ENCODE measurements around the gene NUTM2D. TPM values are rescaled to one million over a fixed set of nuclear protein-coding genes. Genes with fewer than 3 reads are reported as not detected.
"Not testable (repeated sequence)": the region's sequence is repeated elsewhere in the genome, so short reads cannot be mapped to it uniquely, and the experiment has no call there.

Gene NUTM2D, protein sequence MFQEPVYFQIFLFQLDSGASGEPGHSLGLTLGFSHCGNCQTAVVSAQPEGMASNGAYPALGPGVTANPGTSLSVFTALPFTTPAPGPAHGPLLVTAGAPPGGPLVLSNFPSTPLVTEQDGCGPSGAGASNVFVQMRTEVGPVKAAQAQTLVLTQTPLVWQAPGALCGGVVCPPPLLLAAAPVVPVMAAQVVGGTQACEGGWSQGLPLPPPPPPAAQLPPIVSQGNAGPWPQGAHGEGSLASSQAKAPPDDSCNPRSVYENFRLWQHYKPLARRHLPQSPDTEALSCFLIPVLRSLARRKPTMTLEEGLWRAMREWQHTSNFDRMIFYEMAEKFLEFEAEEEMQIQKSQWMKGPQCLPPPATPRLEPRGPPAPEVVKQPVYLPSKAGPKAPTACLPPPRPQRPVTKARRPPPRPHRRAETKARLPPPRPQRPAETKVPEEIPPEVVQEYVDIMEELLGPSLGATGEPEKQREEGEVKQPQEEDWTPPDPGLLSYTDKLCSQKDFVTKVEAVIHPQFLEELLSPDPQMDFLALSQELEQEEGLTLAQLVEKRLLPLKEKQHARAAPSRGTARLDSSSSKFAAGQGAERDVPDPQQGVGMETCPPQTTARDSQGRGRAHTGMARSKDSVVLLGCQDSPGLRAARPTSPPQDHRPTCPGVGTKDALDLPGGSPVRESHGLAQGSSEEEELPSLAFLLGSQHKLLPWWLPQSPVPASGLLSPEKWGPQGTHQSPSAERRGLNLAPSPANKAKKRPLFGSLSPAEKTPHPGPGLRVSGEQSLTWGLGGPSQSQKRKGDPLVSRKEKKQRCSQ
- total RNA-seq (2014; rRNA removed; shearing (Covaris generic)), result 0.29 and 0.32 TPM in 2 replicates
- polyA plus RNA-seq (2015; cell fraction: cytosol; rRNA removed), result 0.52 and 1.2 TPM in 2 replicates
- polyA plus RNA-seq (2015; cell fraction: nucleus; rRNA removed), result 0.10 and 0.47 TPM in 2 replicates

DNA sequence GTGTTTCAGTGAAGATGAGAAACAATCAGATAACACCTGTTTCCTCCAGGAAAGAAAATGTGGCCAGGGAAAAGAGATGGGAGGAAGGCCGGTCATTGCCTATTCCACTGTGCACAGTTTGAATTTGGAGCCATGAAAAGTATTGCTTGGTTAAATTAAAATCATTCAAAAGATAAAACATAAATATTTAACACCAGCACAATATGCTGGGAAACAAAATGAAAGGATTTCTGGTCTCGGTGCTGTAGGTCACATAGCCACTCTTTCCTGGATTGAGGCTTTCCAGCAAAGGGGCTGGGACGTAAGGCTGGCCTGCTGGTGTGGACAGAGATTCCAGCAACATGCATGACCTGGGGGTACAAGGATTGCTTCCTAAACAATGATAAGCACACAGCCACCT lies at the start of gene NUTM2D:
Gene NUTM2D (plus strand): TSS at position 301 of the 400 bp plus-strand sequence. CDS start 522 bp downstream, outside the sequence.
- DNase-seq (ENCODE audit: low read depth, low spot score); in situ Hi-C loops (cut with HindIII; ENCODE audit: low pct_unique_long_range_greater_than_20kb, low sequenced_read_pairs): not testable (repeated sequence)

DNA sequence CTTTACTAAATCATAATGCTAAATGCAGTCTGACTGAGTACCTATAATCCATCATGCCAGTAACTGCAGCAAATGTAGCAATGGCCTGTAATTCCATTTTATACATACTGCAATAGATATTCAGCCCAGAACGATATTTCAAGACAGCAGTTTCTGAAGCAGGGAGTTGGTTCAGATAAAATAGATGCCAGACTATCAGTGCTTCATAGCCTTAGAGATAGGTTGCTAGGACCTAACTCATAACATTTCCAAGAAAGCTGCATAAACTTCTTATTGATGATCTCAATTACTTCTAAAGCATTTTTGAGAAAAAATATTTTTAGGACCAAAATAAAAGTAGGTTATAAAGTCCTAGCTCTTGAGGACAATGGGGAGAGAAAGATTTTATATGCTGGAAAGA lies 48.8 kb upstream of the NUTM2D start:
- in situ Hi-C loops (cut with HindIII; ENCODE audit: low pct_unique_long_range_greater_than_20kb, low sequenced_read_pairs); DNase-seq (ENCODE audit: low read depth, low spot score): not testable (repeated sequence)

DNA sequence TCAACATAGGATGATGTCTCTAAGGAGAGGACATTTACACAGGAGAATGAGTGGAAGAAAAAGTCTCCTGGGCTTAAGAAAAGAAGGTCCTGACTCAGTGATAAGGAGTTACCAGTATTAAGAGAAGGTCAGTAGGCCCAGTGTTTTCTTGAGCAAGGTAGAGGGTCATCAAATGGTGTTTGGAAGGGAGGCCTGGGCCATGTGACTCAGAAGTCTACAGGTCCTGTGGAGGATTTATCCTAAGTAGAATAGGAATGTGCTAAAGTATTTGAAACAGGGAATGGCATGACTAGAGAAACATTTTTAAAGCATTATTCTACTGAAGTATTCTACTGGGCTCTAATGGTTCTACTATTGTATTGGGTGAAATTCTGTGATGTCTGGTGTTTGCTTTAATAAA lies 47.9 kb upstream of the NUTM2D start:
- DNase-seq (ENCODE audit: low read depth, low spot score); in situ Hi-C loops (cut with HindIII; ENCODE audit: low pct_unique_long_range_greater_than_20kb, low sequenced_read_pairs): not testable (repeated sequence)

DNA sequence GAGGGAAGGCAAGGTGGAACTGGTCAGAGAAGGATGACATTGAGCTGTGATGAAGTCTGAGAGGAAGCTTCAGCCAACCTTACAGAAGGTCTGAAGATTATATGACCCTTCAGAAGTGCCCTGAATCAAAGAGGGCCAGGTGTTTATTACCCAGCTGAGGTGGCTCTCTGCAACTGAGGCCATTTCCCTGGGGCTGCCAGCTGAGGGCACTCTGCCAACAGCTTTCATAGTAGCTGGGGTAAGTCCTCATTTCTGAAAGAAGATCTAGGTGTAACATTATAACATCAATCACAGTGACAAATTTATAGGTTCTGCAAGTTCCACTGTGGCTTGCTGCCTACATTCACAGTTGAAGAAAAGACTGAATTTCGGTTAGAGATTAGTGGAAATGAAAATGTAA lies 46.0 kb upstream of the NUTM2D start:
- DNase-seq (ENCODE audit: low read depth, low spot score); in situ Hi-C loops (cut with HindIII; ENCODE audit: low pct_unique_long_range_greater_than_20kb, low sequenced_read_pairs): not testable (repeated sequence)

DNA sequence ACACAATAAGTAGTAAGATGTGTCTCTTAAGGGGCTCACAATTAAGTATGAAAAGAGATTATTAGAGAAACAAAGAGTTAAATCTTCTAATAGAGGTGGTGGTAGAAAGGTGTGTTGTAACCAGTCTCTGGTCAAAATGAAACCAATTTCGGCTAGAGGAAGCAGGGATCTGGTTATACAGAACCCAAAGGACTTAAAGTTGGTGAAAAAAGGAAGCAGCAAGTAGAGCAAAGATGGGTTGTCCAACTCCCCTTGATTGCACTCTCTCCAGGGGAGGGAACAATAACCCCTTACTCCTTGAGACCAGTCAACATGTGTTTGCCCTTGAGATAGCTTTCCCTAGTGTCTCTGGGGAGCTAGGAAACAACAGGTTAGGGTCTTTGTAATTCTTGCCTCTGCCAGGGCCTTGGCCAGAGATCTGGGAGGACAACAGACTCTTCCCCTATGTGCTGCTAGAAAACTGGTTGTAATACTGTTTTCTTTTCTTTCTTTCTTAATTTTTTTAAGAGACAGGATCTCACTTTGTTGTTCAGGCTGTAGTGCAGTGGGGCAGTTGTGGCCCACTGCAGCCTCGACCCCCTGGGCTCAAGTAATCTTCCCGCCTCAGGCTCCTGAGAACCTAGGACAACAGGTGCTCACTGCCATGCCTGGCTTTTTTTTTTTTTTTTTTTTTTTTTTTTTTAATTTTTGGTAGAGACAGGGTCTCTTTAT lies 43.7 kb upstream of the NUTM2D start:
- in situ Hi-C loops (cut with HindIII; ENCODE audit: low pct_unique_long_range_greater_than_20kb, low sequenced_read_pairs); DNase-seq (ENCODE audit: low read depth, low spot score): not testable (repeated sequence)

DNA sequence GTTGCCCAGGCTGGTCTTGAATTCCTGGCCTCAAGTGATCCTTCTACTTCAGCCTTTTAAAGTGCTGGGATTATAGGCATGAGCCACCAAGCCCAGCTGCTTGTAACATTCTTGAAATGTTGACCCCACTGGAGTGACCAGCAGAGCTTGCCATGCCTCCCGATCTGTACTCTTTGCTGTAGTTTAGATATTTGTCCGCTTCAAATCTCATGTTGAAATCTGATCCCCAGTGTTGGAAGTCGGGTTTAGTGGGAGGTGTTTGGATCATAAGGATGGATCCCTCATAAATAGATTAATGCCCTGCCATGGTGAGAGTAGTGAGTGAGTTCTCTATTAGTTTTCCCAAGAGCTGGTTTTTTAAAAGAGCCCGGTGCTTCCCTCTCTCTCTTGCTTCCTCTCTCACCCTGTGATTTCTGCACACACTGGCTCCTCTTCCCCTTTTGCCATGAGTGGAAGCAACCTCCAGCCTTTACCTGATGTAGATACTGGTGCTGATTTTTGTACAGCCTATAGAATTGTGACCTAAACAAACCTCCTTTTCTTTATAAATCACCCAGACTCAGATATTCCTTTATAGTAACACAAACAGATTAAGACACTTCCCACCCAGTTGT lies 43.1 kb upstream of the NUTM2D start:
- DNase-seq (ENCODE audit: low read depth, low spot score); in situ Hi-C loops (cut with HindIII; ENCODE audit: low pct_unique_long_range_greater_than_20kb, low sequenced_read_pairs): not testable (repeated sequence)

DNA sequence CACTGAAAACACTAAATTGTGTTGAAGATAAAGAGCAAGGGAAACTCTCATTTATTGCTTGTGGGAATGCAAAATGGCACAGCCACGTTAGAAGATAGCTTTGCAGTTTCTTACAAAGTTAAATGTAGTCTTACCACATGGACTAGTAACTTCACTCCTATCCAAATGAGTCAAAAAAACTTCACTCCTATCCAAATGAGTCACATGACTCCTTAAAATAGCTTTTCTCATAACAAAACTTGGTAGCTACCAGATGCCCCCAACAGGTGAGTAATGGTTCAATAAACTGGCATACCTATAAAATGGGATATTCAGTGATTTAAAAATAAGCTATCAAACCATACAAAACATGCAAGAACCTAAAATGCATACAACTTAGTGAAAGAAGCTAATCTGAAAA lies 36.0 kb upstream of the NUTM2D start:
- in situ Hi-C loops (cut with HindIII; ENCODE audit: low pct_unique_long_range_greater_than_20kb, low sequenced_read_pairs); DNase-seq (ENCODE audit: low read depth, low spot score): not testable (repeated sequence)

DNA sequence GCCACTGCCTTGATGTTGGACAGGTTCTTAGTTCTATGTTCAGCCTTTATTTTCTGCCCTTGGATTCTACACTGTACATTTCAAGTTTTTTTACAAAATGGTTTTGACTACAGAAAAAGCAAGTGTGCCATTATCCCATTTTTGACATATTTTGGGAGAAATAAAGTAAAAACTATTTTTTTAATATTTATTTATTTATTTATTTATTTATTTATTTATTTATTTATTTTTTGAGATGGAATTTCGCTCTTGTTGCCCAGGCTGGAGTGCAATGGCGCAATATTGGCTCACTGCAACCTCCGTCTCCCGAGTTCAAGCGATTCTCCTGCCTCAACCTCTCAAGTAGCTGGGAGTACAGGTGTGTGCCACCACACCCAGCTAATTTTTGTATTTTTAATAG lies 33.0 kb upstream of the NUTM2D start:
- in situ Hi-C loops (cut with HindIII; ENCODE audit: low pct_unique_long_range_greater_than_20kb, low sequenced_read_pairs); DNase-seq (ENCODE audit: low read depth, low spot score): not testable (repeated sequence)

DNA sequence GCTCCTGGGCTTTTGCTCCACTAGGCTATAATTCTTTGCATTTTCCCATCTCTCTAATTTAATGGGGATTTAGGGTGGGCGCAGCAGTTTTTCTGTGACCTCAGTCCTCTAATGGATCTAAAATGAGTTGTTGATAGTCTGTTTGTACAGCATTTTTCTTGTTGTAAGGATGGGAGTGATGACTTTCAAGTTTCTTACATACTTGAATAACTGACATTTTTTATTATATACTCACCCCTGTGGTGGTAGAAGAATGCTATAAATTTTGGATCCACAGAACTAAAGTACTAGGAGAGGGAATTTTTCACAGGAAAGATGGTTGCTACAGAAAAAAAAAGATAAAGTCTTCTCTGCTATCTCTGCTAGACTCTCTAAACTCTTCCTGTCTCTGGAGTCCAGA lies 29.6 kb upstream of the NUTM2D start:
- DNase-seq (ENCODE audit: low read depth, low spot score), result not testable (repeated sequence)

DNA sequence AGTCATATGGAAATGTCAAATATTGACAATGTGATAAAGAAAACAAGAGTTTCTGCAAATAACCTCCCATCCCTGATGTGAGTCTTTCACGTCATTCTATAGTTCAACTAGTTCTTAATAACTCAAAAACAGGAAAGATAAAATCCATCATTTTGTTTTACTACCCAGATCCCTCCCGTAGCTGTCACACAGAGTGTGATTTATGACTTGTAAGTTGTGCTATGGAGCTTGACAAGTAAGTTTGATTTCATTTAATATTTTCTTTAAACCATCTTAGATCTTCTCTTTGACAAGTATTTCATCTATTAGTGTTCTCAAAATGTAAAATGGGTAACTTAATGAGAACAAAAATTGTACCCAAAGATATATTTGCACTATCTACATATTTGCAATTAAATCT lies 28.4 kb upstream of the NUTM2D start:
- DNase-seq (ENCODE audit: low read depth, low spot score); in situ Hi-C loops (cut with HindIII; ENCODE audit: low pct_unique_long_range_greater_than_20kb, low sequenced_read_pairs): not testable (repeated sequence)

More for the DNA sequence above, 29.6 kb upstream of the NUTM2D start:
- in situ Hi-C loops (cut with HindIII; ENCODE audit: low pct_unique_long_range_greater_than_20kb, low sequenced_read_pairs), result not testable (repeated sequence)

DNA sequence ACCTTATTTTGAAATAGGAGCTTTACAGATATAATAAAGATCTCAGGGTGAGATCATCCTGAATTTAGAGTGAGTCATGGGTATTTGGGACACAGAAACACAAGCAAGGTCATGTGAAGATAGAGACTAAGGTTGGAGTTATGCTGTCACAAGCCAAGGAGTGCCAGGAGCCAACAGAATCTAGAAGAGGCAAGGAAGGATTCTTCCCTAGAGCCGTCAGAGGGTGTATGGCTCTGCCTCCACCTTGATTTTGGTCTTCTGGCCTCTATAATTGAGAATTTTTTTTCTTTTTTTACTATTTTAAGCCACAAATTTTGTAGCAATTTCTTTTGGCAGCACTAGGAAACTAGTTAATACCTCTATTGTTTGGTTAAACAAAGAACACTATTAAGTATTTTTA lies 24.9 kb upstream of the NUTM2D start:
- peak; percentile 20 for DNase-seq (ENCODE audit: low read depth, low spot score)
- in situ Hi-C loops (cut with HindIII; ENCODE audit: low pct_unique_long_range_greater_than_20kb, low sequenced_read_pairs), result not testable (repeated sequence)

DNA sequence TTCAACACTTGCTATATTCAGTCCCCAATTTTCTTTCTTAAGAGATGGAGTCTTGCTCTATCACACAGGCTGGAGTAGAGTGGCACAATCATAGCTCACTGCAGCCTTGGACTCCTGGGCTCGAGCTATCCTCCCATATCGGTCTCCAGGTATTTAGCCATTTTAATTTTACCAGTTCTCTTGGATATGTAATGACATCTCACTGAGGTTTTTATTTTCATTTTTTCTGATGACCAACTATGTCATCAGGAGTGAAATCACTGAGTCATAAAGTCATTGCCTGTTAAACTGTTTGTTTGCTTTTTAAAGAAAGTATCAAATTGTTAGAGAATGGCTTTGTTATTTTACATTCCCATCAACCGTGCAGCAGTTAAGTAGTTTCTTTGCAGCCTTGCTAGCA lies 17.1 kb upstream of the NUTM2D start:
- in situ Hi-C loops (cut with HindIII; ENCODE audit: low pct_unique_long_range_greater_than_20kb, low sequenced_read_pairs); DNase-seq (ENCODE audit: low read depth, low spot score): not testable (repeated sequence)

DNA sequence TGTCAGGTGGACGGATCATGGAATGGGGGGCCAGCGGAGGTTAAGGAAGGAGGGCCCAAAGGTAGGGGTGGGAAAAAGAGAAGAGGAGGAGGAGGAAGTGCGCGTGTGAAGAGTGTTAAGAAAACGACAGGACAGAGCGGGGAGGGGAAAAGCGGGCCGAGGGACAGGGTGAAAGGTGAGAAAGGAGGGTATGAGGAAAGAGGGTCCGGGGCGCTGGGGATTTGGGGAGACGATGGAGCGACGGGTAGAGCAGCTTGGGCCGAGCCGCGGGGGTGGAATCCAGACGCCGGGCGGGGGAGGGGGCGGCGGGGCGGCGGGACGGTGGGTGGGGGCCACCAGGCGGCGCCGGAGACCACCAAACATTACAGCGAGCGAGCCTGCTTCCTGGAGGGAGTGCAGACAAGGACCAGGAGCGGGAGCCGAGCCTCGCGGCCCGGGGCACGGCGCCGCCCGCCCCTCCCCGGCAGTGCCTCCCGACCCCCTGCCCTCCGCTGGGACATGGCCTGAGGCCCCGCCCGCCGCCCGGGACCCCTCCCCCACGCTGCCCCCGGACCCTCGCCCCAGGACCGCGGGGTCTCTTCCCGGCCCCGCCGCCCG lies 15.9 kb upstream of the NUTM2D start:
- DNase-seq (ENCODE audit: low read depth, low spot score); in situ Hi-C loops (cut with HindIII; ENCODE audit: low pct_unique_long_range_greater_than_20kb, low sequenced_read_pairs): not testable (repeated sequence)

DNA sequence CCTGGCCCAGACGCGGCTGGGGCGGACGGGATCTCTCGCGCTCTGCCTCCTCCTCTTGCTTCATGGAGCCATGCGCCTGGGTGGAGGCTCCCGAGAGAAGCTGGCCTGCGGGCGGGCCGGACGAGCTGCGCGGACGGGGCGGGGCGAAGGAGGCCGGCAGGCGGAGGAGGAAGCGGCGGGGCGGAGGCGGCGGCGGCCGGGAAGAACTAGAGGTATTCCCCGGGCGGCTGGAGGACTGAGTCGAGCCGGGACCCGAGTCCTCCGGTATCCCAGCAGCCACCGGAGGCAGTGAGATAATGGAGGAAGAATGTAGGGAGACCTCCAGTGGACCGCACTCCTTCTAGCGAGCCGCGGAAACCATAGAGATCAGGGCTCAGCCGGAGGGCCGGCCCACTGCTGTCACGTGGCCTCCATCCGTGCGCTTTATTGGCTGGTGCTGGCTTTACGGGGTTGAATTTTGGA lies 15.3 kb upstream of the NUTM2D start:
- in situ Hi-C loops (cut with HindIII; ENCODE audit: low pct_unique_long_range_greater_than_20kb, low sequenced_read_pairs), result not testable (repeated sequence)

DNA sequence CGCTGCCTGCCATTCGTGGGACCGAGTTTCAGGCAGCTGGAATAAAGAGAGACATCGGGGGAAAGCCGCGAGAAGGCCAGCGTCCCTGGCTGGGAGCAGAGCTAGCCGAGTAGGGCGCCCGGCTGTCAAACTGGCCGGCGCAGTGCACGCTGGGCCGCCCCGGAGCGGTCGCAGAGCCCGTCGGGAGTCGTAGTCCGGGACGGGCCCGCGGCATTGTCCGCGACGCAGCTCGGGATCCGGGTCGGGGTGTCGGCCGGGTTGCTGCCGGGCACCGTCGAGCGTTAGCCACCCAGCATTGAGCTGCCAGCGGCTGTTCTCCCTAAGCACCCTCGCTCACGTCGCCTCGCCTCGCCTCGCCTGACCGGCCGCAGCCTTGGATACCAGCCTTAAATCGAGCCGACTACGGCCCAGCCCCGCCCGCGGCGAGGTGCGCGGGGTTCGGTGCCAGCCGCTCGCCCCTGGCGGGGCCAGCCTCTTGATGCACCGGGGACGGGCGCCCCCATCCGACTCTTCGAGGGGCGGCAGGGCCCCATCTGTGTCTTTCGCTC lies 14.8 kb upstream of the NUTM2D start:
- in situ Hi-C loops (cut with HindIII; ENCODE audit: low pct_unique_long_range_greater_than_20kb, low sequenced_read_pairs), result not testable (repeated sequence)

More for the DNA sequence above, 15.3 kb upstream of the NUTM2D start:
- DNase-seq (ENCODE audit: low read depth, low spot score), result peak; percentile 82

DNA sequence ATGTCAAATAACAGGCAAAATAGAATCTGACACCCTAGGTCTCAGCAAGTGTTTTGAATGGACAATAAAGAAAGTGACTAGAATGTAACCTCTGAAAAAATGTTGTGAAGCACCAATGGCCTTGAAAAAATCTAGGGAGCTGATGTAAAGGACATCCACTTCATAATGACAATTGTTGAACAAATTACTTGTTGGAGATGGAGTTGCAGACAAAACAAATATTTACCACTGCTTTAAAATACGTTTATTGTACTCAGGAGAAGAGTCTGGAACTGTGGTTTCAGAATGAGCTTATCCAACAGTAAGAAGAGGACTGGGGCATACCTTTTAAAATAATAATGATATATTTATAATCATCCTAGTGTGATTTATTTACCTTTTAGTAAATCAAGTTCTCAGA lies 11.8 kb upstream of the NUTM2D start:
- in situ Hi-C loops (cut with HindIII; ENCODE audit: low pct_unique_long_range_greater_than_20kb, low sequenced_read_pairs); DNase-seq (ENCODE audit: low read depth, low spot score): not testable (repeated sequence)

More for the DNA sequence above, 14.8 kb upstream of the NUTM2D start:
- DNase-seq (ENCODE audit: low read depth, low spot score), result peak; percentile 57
